ENCODE results near the gene PRKAR2B.
A peak's percentile ranks its signal among the peaks of the same experiment; 100 is the strongest.

The PRKAR2B gene

DNA sequence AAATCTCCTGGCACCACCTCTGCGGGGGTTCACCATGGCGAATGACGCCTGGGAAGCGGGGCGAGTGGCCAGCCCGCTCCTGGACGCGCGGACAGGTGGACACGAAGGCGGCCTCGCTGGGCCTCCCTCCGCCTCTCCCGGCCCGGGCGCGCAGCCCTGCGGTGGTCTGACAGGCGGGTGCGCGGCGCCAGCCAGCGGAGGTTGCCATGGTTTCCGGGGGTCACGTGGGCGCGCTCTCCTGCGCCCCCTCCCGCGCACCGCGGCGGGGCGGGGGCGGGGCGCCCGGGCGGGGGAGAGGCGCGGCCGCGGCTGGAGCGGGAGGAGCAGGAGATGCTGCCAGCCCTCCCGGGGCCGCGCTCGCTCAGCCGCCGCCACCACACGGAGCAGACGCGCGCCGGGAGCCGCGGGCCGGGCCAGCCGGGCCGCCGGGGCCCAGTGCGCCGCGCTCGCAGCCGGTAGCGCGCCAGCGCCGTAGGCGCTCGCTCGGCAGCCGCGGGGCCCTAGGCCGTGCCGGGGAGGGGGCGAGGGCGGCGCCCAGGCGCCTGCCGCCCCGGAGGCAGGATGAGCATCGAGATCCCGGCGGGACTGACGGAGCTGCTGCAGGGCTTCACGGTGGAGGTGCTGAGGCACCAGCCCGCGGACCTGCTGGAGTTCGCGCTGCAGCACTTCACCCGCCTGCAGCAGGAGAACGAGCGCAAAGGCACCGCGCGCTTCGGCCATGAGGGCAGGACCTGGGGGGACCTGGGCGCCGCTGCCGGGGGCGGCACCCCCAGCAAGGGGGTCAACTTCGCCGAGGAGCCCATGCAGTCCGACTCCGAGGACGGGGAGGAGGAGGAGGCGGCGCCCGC is at the start of gene PRKAR2B:
Gene PRKAR2B (plus strand): TSS at position 359 of the 848 bp plus-strand sequence. CDS start 203 bp downstream, at position 562.
- DNase-seq (ENCODE audit: insufficient read length, low spot score) (peak; percentile 72), FAIRE-seq (peak; percentile 16)

DNA sequence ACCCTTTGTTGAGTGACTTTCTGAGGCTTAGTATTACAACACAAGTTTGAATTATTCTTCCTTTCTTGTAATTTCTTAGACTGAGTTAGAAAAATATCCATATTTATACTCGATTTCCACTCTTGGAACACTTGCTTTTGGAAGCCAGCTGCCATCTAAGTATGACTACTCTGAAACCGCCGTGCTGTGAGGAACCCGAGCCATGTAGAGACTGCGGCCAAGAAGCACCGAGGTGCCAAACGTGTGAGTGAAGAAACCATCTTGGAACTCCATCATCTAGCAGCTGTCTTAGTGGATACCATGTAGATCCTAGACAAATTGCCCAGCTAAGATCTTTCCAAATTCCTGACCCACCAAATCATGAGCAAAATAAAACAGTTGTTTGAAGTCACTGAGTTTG is 49.7 kb upstream of the PRKAR2B start:
- FAIRE-seq (no peak), DNase-seq (ENCODE audit: insufficient read length, low spot score) (no peak)

DNA sequence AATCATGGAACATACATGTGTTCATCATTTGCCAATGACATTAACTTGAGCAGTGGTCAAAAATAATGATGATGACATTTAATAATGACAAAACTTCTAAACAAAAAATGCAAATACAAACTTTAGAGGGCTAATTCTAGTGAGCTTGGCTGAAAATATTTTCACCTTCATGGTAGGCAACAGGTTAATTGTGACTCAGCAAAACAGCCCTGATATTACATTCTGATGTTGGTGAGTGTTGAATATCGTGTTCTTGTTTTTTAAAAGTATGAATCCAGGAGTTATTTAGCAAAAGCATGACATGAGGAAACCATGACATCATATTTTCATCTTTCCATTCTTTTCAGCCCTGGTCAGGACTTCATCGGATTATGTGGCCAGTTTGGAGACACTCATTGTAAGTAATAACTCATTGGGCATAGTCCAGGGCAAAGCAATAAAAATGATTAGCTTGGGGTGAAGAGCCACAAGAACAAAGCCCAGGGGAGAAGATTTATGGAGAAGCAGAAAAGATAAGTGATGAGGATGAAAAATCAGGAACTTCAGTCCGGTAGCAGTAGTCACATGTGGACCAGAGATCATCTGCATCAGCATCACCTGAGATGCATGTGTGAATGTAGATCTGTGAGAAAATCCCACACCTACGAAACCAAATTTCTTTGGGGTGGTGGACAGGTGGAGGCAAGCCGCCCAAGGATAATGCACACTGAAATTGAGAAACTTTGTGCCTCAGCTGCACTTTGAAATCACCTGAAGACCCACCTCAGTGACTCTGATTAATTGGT is 46.8 kb upstream of the PRKAR2B start:
- DNase-seq (ENCODE audit: insufficient read length, low spot score), result no peak
- no peak for FAIRE-seq

DNA sequence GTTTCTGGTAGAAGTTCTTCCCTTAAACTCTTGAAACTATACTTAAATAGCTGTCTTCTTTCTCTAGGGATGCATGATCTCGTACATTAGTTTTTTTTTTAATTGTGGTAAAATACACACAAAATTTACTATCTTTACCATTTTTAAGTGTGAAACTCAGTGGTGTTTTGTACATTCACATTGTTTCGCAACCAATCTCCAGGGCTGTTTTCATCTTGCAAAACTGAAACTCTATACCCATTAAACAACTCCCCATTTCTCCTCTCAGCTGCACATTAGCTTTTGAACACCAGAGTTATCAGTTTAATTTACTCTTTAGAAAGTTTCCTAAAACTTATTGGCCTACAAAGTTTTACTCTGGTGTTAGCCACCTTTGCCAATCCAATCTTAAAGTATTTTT is 45.5 kb upstream of the PRKAR2B start:
- FAIRE-seq (no peak), DNase-seq (ENCODE audit: insufficient read length, low spot score) (no peak)

DNA sequence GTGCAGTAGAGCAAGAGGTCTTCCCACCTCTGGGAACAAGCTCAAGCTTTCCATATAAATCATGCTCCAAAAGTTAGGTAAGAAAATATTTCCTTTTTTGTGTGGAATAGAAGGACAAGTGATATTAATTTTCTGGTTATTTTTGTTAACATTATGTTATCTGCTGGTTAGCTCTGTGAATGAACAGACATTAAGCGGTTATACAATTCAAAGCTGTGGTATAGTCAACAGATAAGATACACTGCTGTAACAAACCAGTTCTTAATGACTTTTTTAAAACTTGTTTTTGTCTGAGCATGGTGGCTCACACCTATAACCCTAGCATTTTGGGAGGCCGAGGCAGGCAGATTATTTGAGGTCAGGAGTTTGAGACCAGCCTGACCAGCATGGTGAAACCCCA is 43.0 kb upstream of the PRKAR2B start:
- no peak for FAIRE-seq
- no peak for DNase-seq (ENCODE audit: insufficient read length, low spot score)

DNA sequence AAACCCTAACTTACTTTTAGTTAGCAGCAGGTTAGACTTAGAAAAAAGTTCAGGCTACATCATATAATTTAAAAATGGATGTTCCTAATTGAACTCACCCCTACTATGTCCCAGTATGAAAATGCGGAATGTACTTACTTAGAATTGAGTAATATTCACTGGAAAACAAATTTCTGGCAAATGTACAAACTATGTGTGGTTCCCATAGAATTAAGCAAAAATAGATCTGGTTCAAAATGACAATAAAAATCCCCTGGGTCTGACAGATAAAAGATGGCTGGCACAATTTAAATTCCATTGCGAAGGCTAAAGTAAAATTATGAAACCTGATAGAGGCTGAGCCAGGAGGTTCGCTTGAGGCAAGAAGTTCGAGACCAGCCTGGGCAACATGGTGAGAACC is 42.4 kb upstream of the PRKAR2B start:
- DNase-seq (ENCODE audit: insufficient read length, low spot score), result no peak
- no peak for FAIRE-seq

DNA sequence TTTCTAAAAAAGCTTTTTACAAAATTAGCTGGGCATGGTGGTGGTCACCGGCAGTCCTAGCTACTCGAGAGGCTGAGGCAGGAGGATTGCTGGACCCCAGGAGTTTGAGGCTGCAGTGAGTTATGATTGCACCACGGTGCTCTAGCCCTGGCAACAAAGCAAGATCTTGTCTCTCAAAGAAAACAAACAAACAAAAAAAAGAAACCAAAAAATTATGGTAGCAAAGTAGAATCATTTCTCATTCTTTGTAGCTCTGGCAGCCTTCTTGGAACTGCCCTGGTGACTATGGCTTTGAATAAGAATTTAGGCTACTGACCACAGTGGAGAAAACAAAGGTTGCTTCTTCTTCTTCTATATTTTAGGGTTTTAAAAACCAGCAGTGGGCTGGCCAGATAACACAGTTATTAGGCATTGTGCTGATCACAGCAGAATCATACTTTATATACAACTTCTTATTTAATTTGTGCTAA is 41.9 kb upstream of the PRKAR2B start:
- no peak for FAIRE-seq
- DNase-seq (ENCODE audit: insufficient read length, low spot score), result no peak

DNA sequence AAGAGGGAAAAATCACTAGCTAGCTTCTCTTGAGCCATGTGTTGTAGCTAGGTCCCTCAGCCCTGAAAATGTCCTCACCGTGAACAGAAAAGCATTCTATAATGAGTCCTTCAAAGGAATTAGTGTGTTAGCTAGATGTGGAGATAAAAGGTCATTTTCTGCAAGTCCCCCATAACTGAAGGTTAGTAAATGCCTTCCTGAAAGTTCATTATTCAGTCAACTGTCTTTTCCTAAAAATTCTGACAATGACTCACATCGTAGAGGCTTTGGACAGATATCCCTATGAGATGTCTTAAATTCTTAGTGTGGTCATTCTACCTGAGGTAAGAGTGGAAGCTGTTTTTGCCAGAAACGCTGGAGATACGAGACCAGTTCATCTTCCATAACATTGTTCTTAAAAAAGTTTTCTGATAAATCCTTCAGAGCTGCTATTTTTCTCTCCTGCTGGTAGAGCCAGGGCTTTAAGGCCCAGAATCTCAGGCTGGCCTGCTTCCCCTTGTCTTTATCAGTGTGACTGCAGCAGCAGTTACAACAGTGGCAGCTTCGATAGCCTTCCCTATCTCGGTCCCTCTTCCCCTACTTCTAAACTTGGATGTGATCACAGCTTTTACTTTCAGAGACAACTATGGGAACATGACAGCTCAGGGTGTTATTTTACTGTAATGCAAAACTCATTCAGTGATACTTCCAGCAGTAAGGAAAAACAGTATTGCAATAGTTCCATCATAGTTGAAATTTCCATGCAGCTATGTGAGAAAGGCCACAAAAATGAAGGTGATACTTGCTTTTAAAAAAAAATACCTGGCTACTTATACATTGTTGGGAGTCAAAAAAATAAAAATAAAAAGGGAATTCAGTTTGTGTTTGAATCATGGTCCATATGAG is 37.3 kb upstream of the PRKAR2B start:
- no peak for FAIRE-seq
- no peak for DNase-seq (ENCODE audit: insufficient read length, low spot score)

DNA sequence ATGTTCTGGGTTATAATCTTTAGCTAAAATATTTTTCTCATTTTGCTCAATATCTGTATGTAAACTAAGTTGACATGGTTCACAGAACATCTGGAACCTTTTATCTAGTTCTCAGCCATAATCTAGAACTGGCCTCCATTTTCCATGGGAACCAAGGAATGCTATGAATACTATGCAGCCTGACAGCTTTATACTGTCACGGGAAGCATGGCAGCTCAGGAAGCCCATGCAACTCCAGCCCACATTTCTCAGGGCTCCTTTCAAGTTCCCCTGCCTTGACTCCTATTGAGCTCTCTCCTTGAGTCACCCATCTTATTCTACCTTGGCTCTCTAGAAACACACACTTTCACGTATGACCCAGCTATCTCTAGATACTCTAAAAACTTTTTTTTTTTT is 36.6 kb upstream of the PRKAR2B start:
- no peak for DNase-seq (ENCODE audit: insufficient read length, low spot score)
- no peak for FAIRE-seq

DNA sequence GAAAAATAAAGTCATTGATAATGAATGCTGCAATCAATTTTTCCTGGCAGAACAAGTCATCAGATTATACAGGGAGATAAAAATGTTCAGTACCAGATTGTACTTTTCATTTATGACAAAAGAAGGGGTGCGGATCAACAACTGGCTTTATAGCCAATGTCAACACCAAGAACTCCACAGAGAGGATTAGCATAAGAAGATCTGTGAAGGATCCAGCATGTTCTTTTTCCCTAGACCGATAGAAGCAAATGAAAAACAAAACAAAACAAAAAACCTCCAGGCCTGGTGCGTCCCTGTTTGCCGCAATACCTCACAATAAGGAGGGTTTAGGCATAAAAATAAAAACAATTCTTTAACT is 34.7 kb upstream of the PRKAR2B start:
- no peak for DNase-seq (ENCODE audit: insufficient read length, low spot score)
- FAIRE-seq, result no peak

DNA sequence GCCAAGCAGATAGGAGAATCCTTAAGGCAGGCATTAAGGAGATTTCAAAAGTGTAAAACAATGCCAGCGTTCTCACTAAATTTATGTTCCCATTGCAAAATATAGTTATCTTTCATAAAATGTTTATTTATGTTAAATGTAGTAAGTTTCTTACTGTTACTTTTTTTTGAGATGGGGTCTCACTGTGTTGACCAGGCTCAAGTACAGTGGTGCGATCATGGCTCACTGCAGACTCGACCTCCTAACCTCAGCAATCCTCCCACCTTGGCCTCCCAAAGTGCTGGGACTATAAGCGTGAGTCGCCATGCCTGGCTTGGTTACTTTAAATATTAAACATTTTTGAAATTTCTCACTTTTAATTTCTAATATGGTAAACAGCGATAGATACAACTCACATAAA is 31.8 kb upstream of the PRKAR2B start:
- DNase-seq (ENCODE audit: insufficient read length, low spot score), result no peak
- FAIRE-seq, result no peak

DNA sequence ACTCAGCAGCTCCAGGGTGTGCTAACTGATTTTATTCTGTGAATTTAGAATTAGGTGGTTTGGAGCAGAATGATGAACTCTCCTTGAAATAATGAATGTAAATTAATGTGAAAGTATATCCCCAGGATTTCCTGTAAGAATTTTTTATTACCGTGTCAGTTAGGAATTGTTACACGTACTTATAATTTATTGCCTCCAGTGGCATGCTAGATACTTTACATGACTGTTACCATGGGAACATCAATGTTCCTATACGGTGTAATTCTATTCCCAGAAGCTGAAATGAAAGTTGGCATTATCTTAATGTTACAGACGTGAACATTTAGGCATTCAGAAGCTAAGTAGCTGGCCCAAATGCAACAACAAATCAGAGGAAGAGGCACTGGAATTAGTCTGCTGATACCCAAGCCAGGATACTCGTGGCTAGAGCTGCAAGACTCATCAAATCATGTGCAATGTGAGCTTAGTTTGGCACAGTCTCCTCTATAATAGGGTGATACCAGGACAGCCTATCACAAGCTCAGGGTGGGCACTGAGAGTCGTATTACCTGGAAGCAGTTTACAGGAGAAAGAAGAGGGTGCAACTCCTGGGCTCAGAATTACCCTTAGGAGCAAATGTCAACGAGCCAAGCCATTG is 30.0 kb upstream of the PRKAR2B start:
- FAIRE-seq, result no peak
- DNase-seq (ENCODE audit: insufficient read length, low spot score), result peak; percentile 18

DNA sequence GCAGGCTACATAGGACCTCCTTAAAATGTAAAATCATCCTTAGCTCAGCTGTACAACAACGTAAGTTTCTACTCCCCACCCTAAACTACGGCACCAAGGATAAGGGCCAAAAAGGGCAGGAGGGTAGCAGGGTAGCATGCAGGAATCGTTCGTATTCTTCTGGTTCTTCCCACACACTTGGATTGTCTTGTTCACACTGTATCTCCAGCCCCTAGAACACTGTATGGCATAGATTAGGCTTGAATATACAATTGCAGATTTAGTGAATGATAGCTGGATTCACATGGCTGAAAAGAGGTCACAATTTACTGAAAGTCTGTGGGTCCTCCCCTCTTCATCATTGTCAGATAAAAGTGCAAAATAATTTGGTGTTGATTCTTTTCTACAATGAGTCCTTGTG is 28.2 kb upstream of the PRKAR2B start:
- no peak for FAIRE-seq
- no peak for DNase-seq (ENCODE audit: insufficient read length, low spot score)

DNA sequence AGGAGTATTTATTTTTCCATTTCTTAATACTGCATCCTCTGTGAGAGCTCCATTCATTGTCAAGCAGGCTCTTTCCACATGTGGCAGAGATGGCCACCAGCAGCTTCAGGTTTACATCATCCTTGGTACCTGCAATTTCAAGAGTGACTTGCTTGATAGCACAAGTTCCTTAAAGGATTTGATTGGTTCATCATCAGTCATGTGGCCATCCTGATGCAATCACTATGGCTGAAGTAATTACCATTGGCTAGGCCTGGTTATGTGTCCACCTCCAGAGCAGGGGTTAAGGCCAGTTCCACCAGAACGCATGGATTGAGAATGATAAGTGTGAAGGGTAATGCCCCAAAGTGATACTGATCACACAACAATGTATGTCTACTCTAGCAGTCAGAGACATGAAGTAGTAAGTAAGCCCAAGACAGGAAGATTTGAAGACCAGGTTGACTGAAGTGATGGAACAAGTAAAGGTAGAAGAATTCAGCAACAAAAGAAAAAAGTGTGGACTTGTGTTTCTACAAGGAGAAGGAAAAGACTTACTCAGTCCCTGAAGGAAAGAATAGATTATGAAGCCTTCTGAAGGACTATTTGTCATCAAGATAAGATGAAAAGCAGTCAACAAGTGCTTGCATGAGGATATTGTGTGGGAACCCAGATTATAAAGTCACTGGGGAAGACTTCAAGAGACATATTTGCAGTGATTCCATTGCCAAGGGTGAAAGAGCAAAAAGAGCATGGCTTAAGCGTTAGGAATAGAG is 26.4 kb upstream of the PRKAR2B start:
- DNase-seq (ENCODE audit: insufficient read length, low spot score) (no peak), FAIRE-seq (no peak)

DNA sequence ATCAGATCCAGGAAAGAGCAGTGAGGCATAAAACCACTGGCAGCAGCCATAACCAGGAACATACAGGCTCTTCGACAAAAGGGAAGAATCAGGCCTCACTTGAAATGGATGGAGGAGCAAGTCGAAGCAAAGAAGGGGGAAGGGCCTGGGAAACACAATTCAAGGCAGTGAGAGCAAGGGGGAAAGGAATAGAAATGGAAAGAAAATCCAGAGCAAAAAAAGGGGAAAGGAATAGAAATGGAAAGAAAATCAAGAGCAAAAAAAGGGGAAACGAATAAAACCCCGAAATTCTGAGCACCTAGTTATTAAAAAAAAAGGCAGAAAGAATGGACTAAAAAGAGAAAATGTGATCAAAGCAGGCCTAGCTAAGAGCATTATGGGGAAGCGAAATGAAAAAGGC is 24.1 kb upstream of the PRKAR2B start:
- FAIRE-seq, result no peak

DNA sequence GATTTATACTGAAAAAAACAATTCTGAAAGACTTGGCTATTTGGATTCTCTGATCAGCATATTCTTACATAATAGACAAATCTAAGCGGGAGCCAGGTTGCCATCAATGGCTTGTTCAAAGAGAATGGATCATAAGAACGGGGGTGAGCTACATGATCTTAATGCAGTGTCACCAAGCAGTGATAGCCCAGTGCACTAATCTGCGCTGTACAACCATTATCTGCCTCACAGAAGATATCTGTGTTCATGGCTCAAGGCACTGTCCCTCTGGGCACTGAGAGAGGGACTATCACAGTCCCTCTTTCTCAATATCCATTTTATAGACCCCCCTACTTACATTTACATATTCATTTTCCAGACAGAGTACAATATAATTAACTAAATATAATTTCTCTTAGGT is 22.9 kb upstream of the PRKAR2B start:
- DNase-seq (ENCODE audit: insufficient read length, low spot score) (no peak), FAIRE-seq (no peak)

More for the DNA sequence above, 24.1 kb upstream of the PRKAR2B start:
- no peak for DNase-seq (ENCODE audit: insufficient read length, low spot score)

DNA sequence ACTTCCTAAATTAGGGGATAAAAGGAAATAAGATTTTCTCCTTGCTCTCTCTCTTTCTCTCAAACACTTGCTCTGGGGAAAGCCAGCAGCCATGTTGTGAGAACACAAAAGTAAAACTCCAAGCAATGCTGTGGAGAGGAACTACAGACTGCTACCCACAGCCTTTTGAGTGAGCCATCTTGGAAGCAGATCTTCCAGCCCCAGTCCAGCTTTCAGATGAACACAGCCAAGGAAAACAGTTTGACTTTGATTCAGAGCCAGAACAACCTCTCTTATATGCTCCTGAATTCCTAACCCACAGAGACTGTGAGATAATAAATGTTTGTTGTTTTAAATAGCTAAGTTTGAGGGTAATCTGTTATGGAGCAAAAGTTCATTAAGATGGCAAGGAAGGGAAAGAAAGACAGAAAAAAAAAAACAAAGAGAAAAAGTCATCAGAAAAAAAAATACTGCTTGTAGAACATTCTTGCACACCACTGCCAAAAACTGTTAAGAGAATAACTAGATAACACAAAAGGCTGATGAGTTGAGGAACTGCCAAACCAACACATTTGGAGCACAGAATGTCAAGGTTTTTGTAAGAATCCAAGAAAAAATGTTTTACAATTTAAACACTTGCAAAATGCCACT is 20.9 kb upstream of the PRKAR2B start:
- no peak for FAIRE-seq

DNA sequence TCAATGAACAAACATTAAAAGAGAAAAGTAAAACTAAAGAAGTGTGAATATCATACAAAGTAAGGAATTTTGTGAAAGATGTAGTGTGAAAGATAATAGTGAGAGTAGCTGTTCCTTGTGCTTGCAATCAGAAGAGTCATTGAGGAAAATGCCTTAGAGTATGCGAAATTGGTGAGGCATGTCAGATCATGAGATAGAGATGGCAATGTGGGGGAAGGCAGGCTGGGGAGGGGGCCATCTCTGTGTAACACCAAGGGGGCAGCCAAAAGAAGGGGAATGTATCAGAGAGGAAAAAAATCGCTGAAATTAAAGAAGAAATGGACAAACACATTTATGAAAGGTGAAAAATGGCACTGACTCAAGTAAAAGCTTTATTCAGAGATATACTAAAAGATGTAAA is 19.6 kb upstream of the PRKAR2B start:
- FAIRE-seq (no peak), DNase-seq (ENCODE audit: insufficient read length, low spot score) (no peak)

More for the DNA sequence above, 20.9 kb upstream of the PRKAR2B start:
- no peak for DNase-seq (ENCODE audit: insufficient read length, low spot score)

DNA sequence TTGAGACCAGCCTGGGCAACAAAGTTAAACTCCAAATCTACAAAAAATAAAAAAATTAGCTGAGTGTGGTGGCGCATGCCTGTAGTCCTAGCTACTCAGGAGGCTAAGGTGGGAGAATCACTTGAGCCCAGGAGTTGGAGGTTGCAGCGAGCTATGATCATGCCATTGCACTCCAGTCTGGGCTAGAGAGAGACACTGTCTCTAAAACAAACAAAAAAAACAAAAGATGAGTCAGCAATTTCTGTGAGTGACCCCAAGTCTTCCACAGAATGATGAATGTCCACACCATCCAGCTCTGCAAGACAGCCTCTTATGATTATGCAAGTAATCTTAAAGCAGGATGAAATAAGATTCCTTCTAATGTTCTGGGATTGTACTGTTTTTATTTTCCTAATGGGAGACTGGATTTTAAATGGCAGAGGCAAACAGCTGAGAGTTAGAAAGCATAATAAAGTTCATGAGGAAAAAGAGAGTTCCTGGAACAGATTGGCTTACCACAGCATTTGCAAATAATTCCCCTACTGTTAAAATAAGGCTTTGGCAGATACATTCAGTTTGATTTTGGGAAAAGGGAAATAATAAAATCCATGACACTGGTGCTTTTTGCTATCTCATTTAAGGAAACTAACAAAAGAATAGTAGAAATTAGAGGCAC is 18.9 kb upstream of the PRKAR2B start:
- DNase-seq (ENCODE audit: insufficient read length, low spot score), result peak; percentile 11
- FAIRE-seq, result no peak

Measured in HTR-8/SVneo (cell line).